BE2C (cell line): Measurements from ENCODE around the gene MEIG1. TPM values are rescaled to one million over a fixed set of nuclear protein-coding genes. Genes with fewer than 3 reads are reported as not detected.

Experiments used
- DNase-seq: peaks from one replicate; pipeline ENCODE4 v3.0.0-alpha.2; 2020
- H3K27me3 ChIP-seq: fragments of 250-450 bp; sonication (Bioruptor Pico); 2 replicates; pipeline ENCODE4 v1.5.1; 2020; ENCODE audit warnings: mild to moderate bottlenecking
- H3K36me3 ChIP-seq: fragments of 250-450 bp; sonication (Bioruptor Pico); 2 replicates; pipeline ENCODE4 v1.5.1; 2020; ENCODE audit warnings: mild to moderate bottlenecking
- H3K4me1 ChIP-seq: fragments of 250-450 bp; sonication (Bioruptor Pico); 2 replicates; pipeline ENCODE4 v1.5.1; 2020
- H3K4me3 ChIP-seq: 2 replicates; pipeline ENCODE4 v1.5.1; 2011; ENCODE audit warnings: low read depth, low read length
- H3K9me3 ChIP-seq: fragments of 250-450 bp; sonication (Bioruptor Pico); 2 replicates; pipeline ENCODE4 v1.5.1; 2020
- polyA plus RNA-seq: library from polyadenylated mRNA; unstranded; fragments of >200 nt; gene quantifications from one replicate; pipeline ENCODE4 v1.2.1, GENCODE V29; 2012; ENCODE audit warnings: low read depth, missing spikeins; ENCODE audit not compliant: insufficient read length, insufficient read depth
- TF ChIP-seq, protein P1 (sequence below): IDR thresholded peaks from 2 replicates; pipeline ENCODE4 v1.5.1; 2012; ENCODE audit warnings: mild to moderate bottlenecking, low read depth, low read length

The MEIG1 gene, protein sequence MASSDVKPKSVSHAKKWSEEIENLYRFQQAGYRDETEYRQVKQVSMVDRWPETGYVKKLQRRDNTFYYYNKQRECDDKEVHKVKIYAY
- polyA plus RNA-seq = 0.83 TPM

GRCh38 chr10:14959221-14960057, at the start of gene MEIG1:
MEIG1 (plus strand) TSS chr10:14959388; CDS start chr10:14966469, 7,081 bp downstream.
- Histone ChIP-seq H3K4me3 (peak within 1 kb of the TSS; percentile 94), H3K4me1 (no peaks in the 10 kb centered on the region), H3K36me3 (no peaks in the 10 kb centered on the region), H3K27me3 (no peaks in the 10 kb centered on the region), H3K9me3 (no peaks in the 10 kb centered on the region)
- TF ChIP-seq, protein P1, sequence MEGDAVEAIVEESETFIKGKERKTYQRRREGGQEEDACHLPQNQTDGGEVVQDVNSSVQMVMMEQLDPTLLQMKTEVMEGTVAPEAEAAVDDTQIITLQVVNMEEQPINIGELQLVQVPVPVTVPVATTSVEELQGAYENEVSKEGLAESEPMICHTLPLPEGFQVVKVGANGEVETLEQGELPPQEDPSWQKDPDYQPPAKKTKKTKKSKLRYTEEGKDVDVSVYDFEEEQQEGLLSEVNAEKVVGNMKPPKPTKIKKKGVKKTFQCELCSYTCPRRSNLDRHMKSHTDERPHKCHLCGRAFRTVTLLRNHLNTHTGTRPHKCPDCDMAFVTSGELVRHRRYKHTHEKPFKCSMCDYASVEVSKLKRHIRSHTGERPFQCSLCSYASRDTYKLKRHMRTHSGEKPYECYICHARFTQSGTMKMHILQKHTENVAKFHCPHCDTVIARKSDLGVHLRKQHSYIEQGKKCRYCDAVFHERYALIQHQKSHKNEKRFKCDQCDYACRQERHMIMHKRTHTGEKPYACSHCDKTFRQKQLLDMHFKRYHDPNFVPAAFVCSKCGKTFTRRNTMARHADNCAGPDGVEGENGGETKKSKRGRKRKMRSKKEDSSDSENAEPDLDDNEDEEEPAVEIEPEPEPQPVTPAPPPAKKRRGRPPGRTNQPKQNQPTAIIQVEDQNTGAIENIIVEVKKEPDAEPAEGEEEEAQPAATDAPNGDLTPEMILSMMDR = no peak
- DNase-seq = peak; percentile 94

- Histone ChIP-seq H3K9me3 (no peaks in the 10 kb centered on the region), H3K36me3 (peaks cover 57% of the 10 kb centered on the region), H3K4me1 (no peaks in the 10 kb centered on the region), H3K27me3 (no peaks in the 10 kb centered on the region), H3K4me3 (no peak overlapping the region)
- no peak for DNase-seq
- TF ChIP-seq, protein P1 = no peak
Measured at GRCh38 chr10:14910953-14911352, 48.2 kb upstream of the MEIG1 start.

GRCh38 chr10:14911801-14912200, 47.4 kb upstream of the MEIG1 start:
- no peak for DNase-seq
- Histone ChIP-seq H3K27me3 (no peaks in the 10 kb centered on the region), H3K4me3 (no peak overlapping the region), H3K36me3 (peaks cover 51% of the 10 kb centered on the region), H3K9me3 (no peaks in the 10 kb centered on the region), H3K4me1 (no peaks in the 10 kb centered on the region)
- TF ChIP-seq, protein P1 = no peak

DNA sequence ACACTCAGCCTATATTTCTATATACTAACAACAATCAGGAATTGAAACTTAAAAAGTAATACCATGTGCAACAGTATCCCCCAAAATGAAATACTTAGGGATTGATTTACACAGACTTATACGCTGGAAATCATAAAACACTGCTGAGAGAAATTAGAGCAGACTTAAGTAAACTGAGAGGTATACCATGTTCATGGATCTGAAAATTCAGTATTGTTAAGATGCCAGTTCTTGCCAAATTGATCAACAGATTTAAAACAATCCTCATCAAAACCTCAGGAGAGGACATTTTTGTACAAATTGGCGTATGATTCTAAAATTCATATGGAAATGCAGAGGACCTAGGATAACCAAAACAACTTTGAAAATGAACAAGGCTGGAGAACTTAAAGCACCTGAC, 42.6 kb upstream of the MEIG1 start:
- TF ChIP-seq, protein P1 = no peak
- DNase-seq = no peak
- H3K9me3 ChIP-seq = no peaks in the 10 kb centered on the region
- H3K36me3 ChIP-seq = peaks cover 44% of the 10 kb centered on the region
- H3K27me3 ChIP-seq = no peaks in the 10 kb centered on the region
- H3K4me3 ChIP-seq = no peak overlapping the region
- no peaks in the 10 kb centered on the region for H3K4me1 ChIP-seq

- Histone ChIP-seq H3K27me3 (no peaks in the 10 kb centered on the region), H3K36me3 (peaks cover 44% of the 10 kb centered on the region), H3K9me3 (no peaks in the 10 kb centered on the region), H3K4me1 (no peaks in the 10 kb centered on the region), H3K4me3 (no peak overlapping the region)
- DNase-seq = no peak
- TF ChIP-seq, protein P1 = no peak
Measured at GRCh38 chr10:14917827-14918226, 41.4 kb upstream of the MEIG1 start.

DNA sequence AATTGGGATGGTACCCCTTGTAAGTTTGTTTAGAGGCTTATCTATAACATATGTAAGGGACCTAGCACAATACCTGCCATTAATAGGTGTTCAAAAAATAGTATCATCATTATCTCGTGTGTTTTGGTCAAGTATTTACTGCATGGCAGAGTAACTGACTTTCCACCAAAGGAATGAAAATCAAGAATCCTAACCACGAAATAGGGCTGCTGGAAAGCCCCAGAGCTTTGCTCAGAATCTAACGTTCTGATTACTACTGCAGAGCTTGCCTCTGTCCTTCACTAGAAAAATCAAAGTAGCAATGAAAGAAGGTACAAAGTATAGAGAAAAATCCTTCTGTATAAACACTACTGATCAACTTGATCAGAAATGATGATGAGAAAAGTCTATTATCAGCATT, 40.2 kb upstream of the MEIG1 start:
- peaks cover 37% of the 10 kb centered on the region for H3K36me3 ChIP-seq
- no peak for DNase-seq
- no peaks in the 10 kb centered on the region for H3K4me1 ChIP-seq
- no peaks in the 10 kb centered on the region for H3K27me3 ChIP-seq
- TF ChIP-seq, protein P1 = no peak
- no peak overlapping the region for H3K4me3 ChIP-seq
- no peaks in the 10 kb centered on the region for H3K9me3 ChIP-seq
